Fibroblast of gingiva (primary cell): ENCODE data around the gene PRKAG2.
"Not testable (repeated sequence)": the region's sequence is repeated elsewhere in the genome, so short reads cannot be mapped to it uniquely, and the experiment has no call there.

Experiments
- DNase-seq: peaks from one replicate; pipeline ENCODE4 v3.0.0-alpha.2; 2011; ENCODE audit warnings: low read depth

The PRKAG2 gene

DNA sequence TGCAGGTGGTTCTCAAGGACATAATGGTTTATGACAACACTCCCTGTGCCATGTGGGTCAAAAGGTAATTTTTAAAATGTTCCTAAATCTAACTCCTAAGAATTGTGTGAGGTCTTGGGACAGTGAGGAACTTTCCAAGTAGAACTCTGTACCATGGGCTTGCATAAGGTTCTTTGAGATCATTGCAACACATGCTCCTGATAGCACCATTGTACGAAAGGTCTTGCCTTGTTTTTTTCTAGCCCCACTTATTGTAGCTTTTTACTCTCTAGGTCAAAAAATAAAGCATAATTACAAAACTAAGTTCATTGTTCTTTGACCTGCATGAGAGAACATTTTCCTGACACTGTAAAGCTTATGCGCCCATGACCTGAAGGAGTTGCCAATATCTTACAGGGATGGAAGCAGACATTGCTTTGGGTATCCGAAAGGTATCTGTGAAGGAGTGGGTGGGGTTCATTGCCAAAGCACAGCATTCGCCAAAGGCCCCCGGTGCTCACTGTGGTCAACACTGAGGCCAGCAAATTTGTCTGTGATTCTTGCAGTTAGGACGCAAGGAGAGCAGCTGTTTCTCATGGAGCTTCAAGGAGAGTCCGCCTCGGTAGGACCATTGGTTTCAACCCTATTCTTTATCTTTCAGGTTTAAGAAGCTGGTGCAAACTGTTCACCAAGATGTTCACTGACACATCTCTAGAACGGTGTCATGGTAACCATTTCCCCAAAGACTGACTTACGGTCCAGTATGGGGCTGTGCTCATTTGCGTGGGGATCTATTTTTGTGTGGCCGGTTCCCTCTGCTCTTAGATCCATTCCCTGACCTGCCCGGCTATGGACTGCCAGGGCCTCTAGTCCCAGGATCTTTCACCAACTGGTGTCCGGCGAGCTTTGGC is 7.6 kb upstream of the PRKAG2 start:
- DNase-seq = no peak

DNA sequence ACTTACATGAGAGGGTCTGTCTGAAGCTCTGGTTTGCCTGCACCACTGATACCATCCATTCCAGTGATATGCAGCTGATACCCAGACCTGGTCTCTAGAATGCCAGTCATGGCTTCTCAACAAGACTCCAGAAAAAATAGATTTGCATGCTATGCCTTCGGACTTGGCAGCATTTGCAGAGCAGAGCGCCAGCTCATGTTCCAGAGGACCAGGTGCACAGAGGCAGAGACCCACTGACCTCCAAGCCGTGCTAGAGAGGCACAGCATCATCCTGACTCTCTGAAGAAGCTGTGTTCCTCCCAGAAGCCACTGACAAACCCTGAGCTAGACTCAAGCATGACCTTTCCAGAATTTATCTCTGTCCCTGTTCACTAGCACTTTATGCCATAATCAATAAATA is 6.9 kb upstream of the PRKAG2 start:
- DNase-seq = no peak

GRCh38 chr7:151882734-151883133 is 5.8 kb upstream of the PRKAG2 start:
- DNase-seq = no peak

DNA sequence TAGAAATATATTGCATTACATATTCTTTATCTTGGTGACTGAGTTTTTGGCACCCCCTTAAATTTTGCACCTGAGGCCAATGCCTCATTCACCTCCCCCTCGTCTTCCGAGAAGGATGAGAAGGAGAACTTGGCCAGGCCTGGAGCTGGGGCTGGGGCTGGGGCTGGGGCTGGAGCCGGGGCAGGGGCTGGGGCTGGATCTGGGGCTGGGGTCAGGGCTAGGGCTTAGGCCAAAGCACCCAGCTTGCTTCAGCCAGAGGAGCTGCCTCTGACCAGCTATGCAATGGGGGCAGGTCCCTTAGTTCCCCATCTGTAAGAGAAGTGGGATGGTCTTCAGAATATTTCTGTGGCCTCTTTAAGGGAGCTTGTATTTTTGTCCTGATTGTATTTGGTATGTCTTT is 3.8 kb upstream of the PRKAG2 start:
- no peak for DNase-seq

GRCh38 chr7:151877911-151878835 is 1.3 kb upstream of the PRKAG2 start:
- DNase-seq = no peak

GRCh38 chr7:151875942-151876898 is 695 bp downstream of the PRKAG2 start:
- DNase-seq = peak; percentile 50

GRCh38 chr7:151874479-151874878 is 2.4 kb downstream of the PRKAG2 start:
- not testable (repeated sequence) for DNase-seq

GRCh38 chr7:151873402-151873965 is 3.4 kb downstream of the PRKAG2 start:
- DNase-seq = no peak

DNA sequence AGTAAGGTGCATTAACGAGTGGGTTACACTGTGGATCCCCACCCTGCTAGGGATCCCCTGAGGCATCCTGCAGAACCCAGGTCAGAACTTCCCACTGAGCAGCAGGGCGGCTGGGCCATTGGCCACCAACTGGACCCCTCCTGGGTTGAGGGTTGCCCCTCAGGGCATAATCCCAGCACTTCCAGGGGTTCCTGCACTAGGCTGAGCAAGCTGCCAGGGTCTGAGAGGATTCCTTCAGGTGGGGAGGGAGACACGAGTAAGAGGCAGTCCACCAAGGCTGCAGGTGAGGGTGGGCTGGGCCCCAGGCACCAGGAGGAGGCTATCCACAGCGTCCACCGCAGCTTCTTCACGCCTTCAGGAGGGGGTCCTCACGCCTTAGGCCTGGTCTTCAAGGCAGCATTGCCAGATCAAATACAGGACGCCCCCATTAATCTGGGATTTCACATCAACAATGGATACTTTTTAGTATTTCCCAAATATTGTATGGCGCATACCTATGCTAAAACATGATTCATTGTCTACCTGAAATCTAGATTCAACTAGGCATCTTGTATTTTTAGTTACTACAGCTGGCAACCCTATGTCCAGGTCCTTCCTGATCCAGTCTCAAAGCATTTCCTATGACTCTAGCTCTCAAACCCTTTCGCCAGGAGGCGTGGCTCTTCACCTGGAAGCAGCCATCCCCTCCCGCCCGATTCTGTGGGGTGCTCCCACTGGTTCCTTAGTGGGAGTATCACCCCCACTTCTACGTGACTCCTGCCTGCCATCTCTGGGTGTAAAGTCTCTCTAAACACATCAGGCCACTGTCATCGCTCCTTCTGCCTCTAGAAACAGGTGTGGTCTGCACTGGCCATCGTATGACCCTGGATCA is 4.1 kb downstream of the PRKAG2 start:
- DNase-seq = no peak

- peak; percentile 17 for DNase-seq
Measured at GRCh38 chr7:151871904-151872303, 5.0 kb downstream of the PRKAG2 start.

DNA sequence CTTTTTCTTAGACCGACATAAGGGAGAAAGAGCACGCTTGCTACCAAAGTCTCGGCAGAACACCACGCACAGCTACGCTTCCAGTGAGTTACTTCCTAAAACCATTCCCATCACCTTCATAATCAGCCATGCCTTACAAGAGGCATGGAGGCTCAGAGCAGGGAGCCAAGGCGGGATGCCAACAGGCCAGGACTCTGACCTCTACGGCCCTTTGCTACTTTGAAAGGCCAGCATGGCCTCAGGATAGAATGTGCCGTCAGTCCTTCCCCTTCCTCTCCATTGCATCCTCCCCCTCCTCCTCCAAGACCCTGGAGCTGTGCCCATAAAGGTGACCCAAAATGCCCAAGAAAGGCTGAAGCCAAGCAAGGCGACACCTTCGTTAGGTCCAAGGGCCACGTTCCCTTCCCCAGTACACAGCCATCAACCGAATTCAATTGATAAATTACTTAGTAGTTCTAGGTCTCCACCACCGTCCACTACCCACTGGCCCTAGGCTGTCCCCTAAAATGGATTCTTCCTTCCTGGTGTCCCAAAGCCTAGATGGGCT is 5.7 kb downstream of the PRKAG2 start:
- no peak for DNase-seq

GRCh38 chr7:151869968-151870918 is 6.7 kb downstream of the PRKAG2 start:
- no peak for DNase-seq

- DNase-seq = no peak
Measured at GRCh38 chr7:151869455-151869854, 7.5 kb downstream of the PRKAG2 start.

DNA sequence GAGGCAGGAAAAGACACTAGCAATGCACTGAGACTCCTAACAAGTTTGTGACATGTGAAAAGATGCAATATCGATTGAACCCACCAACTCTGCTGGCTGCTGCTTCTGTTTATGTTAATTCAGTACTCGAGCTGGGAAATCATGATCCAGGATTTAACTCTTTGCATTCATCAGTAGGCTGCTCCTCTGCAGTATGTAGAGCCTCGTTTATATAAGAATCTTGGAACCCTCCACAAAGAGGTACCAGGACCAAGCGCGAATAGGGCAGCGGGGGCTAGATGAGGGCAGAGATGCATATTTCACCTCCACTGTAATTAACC is 7.8 kb downstream of the PRKAG2 start:
- no peak for DNase-seq

DNA sequence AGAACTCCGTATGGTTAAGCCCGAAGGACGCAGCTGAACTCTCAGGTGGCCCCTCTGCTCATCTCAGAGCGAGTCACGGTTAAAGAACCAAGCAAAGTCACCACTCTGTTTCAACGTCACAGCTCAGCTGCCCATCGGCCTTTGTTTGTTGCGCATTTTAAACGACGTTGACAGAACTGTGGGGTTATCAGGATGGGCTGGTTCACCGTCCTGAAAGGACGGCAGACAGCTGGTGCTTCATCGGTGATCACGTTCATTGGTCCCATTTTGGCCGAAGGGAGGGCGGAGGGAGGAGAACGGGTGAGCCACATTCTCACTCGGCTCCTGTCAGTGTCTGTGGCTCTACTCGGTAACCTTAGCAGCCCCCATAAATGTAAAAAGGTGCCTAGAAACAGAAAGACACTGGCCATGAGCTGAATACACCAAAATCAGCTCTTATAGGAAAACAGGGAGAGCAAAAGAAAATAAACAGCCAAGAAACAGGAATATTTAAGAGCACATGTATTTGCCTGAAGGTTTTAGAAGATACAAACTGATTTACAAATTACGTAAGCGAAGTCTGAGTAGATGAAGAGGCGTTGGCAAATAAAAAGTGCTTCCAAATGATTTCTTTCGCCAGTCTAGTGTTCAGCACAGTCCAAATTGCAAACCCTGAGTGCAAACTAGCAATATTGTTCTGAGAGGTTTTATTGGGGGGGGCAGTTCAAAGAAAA is 8.4 kb downstream of the PRKAG2 start:
- DNase-seq = no peak

DNA sequence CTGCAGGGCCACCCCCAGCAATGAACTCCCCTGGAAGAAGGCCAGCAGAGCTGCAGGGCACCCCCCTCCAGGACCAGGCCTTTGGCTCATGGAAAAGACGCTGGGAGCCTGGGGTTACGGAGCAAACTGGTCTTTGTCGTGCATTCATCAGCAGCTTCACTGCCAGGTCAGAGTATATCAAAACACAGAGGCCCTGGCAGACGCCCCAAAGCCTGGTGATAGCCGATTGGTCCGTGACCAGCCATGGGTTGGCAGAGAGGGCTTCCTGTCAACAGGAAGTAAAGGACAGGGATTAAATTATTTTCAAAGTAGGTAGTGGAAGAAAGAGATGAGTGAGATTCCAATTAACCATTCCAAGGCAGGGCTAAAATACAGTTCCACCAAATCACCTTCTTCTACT is 9.0 kb downstream of the PRKAG2 start:
- DNase-seq = no peak

GRCh38 chr7:151866761-151867655 is 9.9 kb downstream of the PRKAG2 start:
- DNase-seq = no peak
